A673 (cell line): ENCODE results near the gene CFL2. TPM values are rescaled to one million over a fixed set of nuclear protein-coding genes. Genes with fewer than 3 reads are reported as not detected.

Source experiments
- BruUV-seq: library from RNA; stranded (reverse); fragments of 400-500 nt; replicated peaks from 2 replicates; lab custom pipeline; 2021; lab: Mats Ljungman, UMichigan
- CTCF ChIA-PET: fragments of 300-600 bp; sonication (Branson Sonifier 250); formaldehyde crosslinking; loops from one replicate; lab custom pipeline; 2022; ENCODE audit warnings: antibody characterized with exemption; lab: Charles Lee
- POLR2A ChIA-PET: fragments of 300-600 bp; sonication (Branson Sonifier 250); formaldehyde crosslinking; loops from one replicate; lab custom pipeline; 2022; ENCODE audit warnings: antibody characterized with exemption; ENCODE audit not compliant: low non-redundant PET; lab: Charles Lee
- DNase-seq: peaks from one replicate; pipeline ENCODE4 v3.0.0-alpha.2; 2015; ENCODE audit warnings: low spot score
- H3K27ac ChIP-seq: fragments of 200-600 bp; sonication (generic); 2 replicates; pipeline ENCODE4 v1.5.1; 2016; ENCODE audit warnings: mixed run types, low read depth, mild to moderate bottlenecking, mixed read lengths, antibody characterized with exemption, low read length; ENCODE audit not compliant: poor library complexity, severe bottlenecking
- H3K27me3 ChIP-seq: fragments of 200-600 bp; sonication (generic); replicated peaks from 2 replicates; pipeline ENCODE4 v1.6.1; 2017; ENCODE audit warnings: mixed run types, low read depth, mild to moderate bottlenecking, mixed read lengths, antibody characterized with exemption, low read length; ENCODE audit not compliant: insufficient read depth, poor library complexity
- H3K36me3 ChIP-seq: fragments of 200-600 bp; sonication (generic); 2 replicates; pipeline ENCODE4 v1.6.1; 2016; ENCODE audit warnings: mixed run types, mild to moderate bottlenecking, mixed read lengths, antibody characterized with exemption, low read length; ENCODE audit not compliant: insufficient read depth, poor library complexity, severe bottlenecking
- H3K4me1 ChIP-seq: fragments of 200-600 bp; sonication (generic); 2 replicates; pipeline ENCODE4 v1.6.1; 2017; ENCODE audit warnings: mixed run types, mild to moderate bottlenecking, mixed read lengths, antibody characterized with exemption, low read length; ENCODE audit not compliant: insufficient read depth, poor library complexity, severe bottlenecking
- H3K4me3 ChIP-seq: fragments of 200-600 bp; sonication (generic); 2 replicates; pipeline ENCODE4 v1.5.1; 2016; ENCODE audit warnings: low read depth, mixed run types, mild to moderate bottlenecking, mixed read lengths, low read length; ENCODE audit not compliant: poor library complexity, severe bottlenecking
- H3K9me3 ChIP-seq: fragments of 200-600 bp; sonication (generic); 2 replicates; pipeline ENCODE4 v1.6.1; 2016; ENCODE audit warnings: mixed run types, low read depth, mild to moderate bottlenecking, mixed read lengths, antibody characterized with exemption, low read length; ENCODE audit not compliant: poor library complexity, severe bottlenecking
- CTCF ChIP-seq: fragments of 300-800, 200-600 bp; sonication (generic); conservative IDR thresholded peaks from 2 replicates; pipeline ENCODE4 v1.5.1; 2017; ENCODE audit warnings: low read depth, mild to moderate bottlenecking, antibody characterized with exemption, low read length, moderate library complexity, mixed read lengths
- EZH2 ChIP-seq: fragments of 200-600 bp; sonication (generic); IDR thresholded peaks from 2 replicates; pipeline ENCODE4 v1.6.1; 2017; ENCODE audit warnings: borderline replicate concordance, low read depth, mild to moderate bottlenecking, mixed read lengths, antibody characterized with exemption, low read length; ENCODE audit not compliant: poor library complexity, severe bottlenecking
- intact Hi-C: fragments of 100-400 bp; cut with micrococcal nuclease; formaldehyde crosslinking; loops from one replicate; pipeline ENCODE4 v1.10.0; 2022; ENCODE audit not compliant: unreplicated experiment
- total RNA-seq: library from RNA; stranded (reverse); gene quantifications from 2 replicates; pipeline ENCODE4 v1.2.3, GENCODE V29; 2021

Gene CFL2
- total RNA-seq, 1 experiment from 2014 or later: 89.4 TPM

DNA sequence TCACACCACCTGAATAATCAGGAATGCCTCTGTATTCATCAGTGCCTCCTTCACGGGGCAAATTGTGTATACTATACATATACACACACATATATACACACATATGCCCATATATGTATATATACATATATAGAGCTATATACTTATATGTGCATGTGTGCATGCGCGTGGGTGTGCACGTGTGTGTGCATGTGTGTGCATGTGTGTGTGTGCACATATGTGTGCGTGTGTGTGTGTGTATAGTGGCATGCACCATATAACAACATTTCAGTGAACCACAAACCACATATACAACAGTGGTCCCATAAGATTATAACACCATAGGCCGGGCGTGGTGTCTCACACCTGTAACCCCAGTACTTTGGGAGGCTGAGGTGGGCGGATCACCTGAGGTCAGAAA lies 35.7 kb downstream of the CFL2 start:
- Histone ChIP-seq H3K9me3 (no peaks in the 10 kb centered on the region), H3K36me3 (no peaks in the 10 kb centered on the region), H3K4me3 (no peak overlapping the region), H3K27ac (no peak overlapping the region), H3K4me1 (peaks cover 9% of the 10 kb centered on the region), H3K27me3 (no peaks in the 10 kb centered on the region)
- TF ChIP-seq EZH2 (no peak), CTCF (no peak)
- CTCF ChIA-PET: no interaction called here
- no TSS peak for BruUV-seq
- DNase-seq: no peak
- POLR2A ChIA-PET: no interaction called here
- intact Hi-C loops: loop anchor here (5.0 to 10.0 kb wide), 2 partner anchors 306 to 734 kb away; partner anchors contain the start of gene SRP54

- TF ChIP-seq CTCF (no peak), EZH2 (no peak)
- intact Hi-C loops: loop anchor here (5.0 to 10.0 kb wide), 2 partner anchors 306 to 734 kb away; partner anchors contain the start of gene SRP54
- Histone ChIP-seq H3K4me3 (no peak overlapping the region), H3K4me1 (peaks cover 9% of the 10 kb centered on the region), H3K36me3 (no peaks in the 10 kb centered on the region), H3K9me3 (no peaks in the 10 kb centered on the region), H3K27me3 (no peaks in the 10 kb centered on the region), H3K27ac (no peak overlapping the region)
- CTCF ChIA-PET: no interaction called here
- POLR2A ChIA-PET: interaction anchor here (0.7 kb wide), 1 partner anchor 738 kb away, joined by 5 read pairs; no protein-coding TSS in a partner anchor
- peak; percentile 19 for DNase-seq
- no TSS peak for BruUV-seq
Observed at GRCh38 chr14:34678306-34678705, 36.1 kb downstream of the CFL2 start.

DNA sequence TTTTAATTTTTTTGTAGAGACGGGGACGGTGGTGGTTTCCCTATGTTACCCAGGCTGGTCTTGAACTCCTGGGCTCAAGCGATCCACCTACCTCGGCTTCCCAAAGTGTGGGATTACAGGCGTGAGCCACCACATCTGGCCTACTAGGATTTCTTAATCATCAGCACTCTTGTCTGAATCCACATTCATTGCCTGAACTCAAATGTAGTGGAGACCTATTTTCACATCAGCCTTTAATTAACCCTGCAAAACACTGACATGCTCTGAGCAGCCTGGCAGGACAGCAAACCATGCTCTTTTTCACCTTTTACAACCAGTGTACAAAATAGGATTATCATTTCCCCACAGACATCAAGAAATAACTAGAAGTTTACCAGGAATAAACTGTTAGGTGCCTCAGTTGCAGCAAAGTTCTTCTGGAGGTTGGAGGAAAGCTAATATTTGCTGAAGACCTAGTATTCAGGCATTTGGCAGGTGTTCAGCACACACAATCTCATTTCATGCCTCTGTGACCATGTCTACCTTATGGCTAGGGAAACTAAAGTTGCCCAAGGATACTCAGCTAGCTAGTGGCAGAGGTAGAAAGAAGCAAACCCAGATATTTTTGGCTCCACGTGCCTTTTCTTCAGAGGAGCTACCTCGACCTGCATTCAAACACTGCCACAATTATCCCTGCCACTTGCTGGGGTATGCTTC lies 37.7 kb downstream of the CFL2 start:
- intact Hi-C loops: loop anchor here (5.0 to 10.0 kb wide), 2 partner anchors 308 to 736 kb away; partner anchors contain the start of gene SRP54
- CTCF ChIA-PET: no interaction called here

More for the DNA sequence above, 37.7 kb downstream of the CFL2 start:
- POLR2A ChIA-PET: no interaction called here
- Histone ChIP-seq H3K27me3 (no peaks in the 10 kb centered on the region), H3K4me1 (peaks cover 9% of the 10 kb centered on the region), H3K4me3 (no peak overlapping the region), H3K27ac (no peak overlapping the region), H3K36me3 (no peaks in the 10 kb centered on the region), H3K9me3 (no peaks in the 10 kb centered on the region)
- BruUV-seq: no TSS peak
- DNase-seq: no peak
- TF ChIP-seq CTCF (no peak), EZH2 (no peak)
